HG03439 (cell line): ENCODE measurements around the gene PIGK.

ENCODE experiments used
- ATAC-seq: cut with Tn5 transposase; IDR thresholded peaks from one replicate; pipeline ENCODE4 v1.9.1; 2021; ENCODE audit warnings: mild to moderate bottlenecking, moderate library complexity; ENCODE audit not compliant: unreplicated experiment

Gene PIGK

DNA sequence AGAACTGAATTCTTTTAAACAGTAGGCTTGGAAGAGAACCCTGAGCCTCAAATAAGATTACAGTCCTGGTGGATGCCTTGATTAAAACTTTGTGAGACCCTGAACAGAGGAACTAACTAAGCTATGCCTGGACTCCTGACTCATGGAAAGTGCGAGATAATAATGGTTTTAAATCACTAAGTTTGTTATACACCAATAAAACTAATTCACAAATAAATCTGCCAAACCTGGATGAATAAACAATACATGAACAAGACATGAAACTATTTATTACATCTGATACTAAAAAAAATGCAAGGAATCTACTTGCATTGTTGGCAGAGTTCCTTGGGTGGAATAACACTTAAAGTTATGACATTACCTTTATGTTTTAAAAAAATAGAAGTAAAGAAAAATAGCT lies 118.4 kb downstream of the PIGK start:
- ATAC-seq: no peak

DNA sequence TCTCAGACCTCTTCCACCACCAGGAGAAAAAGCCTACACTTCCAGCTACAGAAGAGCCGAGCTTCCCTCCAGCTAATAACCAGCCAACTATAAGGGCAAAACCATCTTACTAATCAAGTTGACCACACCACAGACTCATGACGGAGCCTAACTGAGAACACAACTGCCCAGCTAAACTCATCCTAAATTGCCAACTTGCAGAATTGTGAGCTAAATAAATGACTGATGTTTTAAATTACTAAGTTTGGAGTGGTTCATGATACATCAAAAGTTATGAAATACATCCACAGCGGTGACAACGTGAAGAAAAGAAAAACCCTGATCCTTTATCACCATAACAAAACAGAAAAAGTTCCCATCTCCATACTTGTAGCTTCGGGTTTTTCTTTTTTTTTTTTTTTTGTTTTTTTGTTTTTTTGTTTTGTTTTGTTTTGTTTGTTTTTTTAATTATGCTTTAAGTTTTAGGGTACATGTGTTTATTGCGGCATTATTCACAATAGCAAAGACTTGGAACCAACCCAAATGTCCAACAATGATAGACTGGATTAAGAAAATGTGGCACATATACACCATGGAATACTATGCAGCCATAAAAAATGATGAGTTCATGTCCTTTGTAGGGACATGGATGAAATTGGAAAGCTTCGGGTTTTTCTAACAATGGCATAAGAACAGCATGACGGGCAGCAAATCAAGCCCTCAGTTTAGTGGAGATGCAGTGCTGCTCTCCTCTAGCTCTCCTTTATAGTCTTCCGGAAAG lies 122.6 kb downstream of the PIGK start:
- no peak for ATAC-seq

DNA sequence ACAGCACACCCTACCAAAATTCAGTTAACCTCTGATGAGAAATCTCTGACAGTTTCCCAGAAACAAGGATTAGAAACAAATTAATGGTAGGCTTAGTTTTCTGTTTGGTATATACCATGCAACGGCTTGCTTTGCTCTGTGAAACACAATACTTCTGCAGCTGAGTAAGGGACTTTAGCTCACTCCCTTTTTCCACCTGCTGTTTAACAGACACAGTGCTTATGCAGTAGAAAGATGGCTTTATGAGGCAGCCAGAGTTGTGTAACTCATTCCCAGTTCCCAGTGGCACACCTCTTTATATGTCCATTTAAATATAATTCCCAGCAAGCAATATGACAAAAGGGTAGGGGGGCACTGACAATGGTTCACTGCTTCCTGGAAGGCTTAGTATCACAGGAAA lies 124.0 kb downstream of the PIGK start:
- no peak for ATAC-seq

DNA sequence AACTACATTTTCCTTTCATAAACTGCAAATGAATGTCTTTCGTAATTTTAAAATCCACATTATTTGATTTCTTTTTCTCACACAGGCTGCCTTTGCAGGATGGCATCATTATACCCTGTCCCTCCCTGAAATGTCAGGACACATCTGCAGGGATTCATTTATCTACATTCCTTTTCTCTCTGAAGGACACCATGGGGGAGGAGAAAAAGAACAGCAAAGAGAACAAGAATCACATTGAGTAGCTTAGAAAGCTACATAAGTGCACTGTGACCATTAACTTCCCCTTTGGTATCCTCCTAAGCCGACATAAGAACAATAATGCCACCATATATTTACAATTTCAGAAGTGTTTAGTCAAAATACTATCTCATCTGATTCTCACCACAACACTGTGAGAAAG lies 129.5 kb downstream of the PIGK start:
- no peak for ATAC-seq

DNA sequence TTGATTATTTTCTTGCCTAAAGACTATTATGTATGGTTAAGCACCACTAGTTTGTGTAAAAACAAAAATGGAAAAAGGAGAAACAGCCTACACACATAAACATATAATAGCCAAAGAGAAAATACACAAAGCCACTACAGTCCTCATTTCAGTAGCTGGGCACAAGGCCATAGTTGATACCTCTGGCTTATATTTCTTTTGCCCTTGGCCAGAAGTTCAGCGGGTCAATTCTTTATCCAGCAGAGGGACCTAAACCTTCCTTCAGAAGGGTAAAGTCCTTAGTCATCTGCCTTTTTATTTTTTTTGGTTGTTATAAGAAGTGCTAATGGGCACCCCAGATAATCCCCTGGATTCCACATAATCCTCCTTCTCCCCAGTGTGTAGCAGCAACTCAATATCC lies 134.1 kb downstream of the PIGK start:
- ATAC-seq: no peak

DNA sequence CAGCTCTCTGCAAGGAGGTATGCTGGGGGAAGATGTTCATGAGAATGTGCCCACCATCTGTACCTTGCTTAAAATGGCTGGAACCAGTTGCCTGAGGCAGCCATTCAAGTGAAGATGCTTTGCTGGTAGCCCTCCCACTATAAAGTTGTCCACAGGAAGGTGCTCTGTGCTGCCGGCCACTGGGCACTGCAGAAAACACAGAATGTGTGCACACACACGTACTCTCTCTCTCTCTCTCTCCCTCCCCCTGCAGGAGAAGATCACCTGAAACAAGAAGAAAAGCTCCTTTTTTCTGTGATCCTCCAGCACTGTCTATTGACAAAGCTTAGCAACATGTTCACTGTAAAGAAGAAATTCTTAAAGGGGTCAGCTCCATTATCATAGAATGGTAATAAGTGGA lies 134.8 kb downstream of the PIGK start:
- no peak for ATAC-seq

DNA sequence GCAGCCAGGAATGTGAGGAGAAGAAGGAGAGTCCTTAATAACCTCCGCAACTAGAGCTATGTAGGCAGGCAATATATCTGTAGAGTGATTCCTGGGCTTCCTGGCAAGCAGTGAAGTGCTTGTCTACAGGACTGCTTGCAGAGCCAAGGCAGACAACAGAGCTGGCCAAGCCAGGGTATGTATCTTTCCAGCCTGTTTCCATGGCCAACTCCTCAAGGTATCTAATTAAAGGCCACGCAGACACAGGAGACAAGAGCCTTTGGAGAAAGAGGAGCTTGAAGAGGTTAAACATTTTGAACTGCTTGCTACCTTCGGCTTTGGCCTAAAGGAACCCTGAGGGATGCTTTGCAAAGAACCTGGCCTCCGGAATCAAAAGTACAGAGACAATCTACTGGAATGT lies 137.4 kb downstream of the PIGK start:
- no peak for ATAC-seq

DNA sequence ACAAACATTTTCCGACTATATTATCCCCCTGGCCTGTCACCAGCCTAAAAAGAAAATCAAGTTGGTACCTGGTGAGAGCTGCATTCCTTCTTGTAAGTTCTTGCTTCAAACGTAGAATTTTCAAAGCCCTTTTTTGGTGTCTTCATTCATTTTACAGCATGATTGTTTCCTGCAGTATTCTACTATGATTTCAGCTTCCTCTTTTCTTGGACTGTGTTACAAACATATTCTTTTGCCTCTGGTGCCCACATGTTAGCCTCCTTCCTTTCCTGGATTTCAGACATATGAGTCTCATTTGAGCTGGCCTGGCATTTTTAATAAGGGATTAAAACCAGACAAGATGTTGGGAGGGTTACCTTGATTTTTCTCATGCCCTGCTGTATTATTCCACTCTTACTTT lies 142.5 kb downstream of the PIGK start:
- no peak for ATAC-seq

DNA sequence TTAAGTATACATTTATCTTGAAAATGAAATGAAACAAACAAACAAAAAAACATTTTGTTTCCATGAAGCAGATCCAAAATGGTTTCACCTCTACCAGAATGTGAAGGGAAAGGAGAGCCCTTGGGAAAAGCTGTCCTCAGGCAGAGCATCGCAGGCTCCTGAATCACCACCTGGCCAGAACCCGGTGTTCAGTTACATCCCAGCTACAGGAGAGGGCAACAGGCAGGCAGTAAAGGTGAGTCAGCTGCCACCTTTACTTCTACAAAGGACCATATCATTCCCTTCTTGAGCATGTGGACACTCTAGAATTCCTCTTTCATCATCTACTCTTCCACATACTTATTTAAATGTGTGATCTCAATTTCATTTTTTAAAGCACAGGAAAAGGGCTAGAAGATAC lies 151.2 kb downstream of the PIGK start:
- ATAC-seq: no peak

DNA sequence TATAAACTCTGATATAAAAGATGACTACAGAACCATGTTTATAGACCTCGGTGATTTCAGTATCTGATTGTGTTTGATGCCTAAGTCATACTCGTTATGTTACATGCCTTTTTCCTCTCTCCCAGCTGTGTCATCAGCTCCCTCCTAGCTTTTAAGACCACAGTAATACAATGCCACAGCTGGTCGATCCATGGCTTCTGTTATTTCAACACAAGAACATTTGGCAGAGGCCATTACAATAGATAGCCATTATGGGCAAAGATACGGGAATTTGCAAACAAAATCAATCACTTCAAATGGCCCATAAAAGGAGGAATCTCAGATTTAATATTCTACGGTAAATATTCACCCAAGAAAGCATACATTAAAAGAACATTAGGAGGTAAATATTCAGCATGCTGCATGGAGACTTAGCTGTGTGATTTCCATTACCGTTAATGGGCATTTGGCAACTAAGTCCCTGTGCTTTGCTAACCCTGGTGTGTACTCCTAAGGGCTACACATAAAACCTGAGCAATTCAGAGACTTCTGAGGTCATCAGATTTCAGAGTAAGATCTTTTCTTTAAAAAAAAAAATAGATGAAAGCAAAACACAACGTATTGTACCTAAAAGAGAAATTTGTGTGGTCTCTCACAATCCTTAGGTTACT lies 153.4 kb downstream of the PIGK start:
- no peak for ATAC-seq

DNA sequence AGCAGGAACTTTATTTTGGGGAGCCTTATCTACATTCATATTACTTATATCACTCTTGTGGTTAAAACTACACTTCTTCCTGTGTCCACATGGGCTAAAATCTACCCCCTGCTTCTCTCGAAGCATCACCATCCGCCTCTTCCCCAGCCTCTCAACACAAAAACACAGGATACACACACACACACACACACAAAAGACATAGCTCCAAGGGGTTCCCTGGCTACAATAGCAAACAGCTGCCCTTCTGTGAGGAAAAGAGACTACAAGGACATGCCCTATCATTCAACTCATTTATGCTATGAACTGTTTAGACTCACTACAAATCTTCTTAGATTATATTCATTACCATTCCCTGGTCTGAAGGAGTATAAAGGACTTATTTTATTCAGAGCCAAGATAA lies 155.0 kb downstream of the PIGK start:
- ATAC-seq: no peak

DNA sequence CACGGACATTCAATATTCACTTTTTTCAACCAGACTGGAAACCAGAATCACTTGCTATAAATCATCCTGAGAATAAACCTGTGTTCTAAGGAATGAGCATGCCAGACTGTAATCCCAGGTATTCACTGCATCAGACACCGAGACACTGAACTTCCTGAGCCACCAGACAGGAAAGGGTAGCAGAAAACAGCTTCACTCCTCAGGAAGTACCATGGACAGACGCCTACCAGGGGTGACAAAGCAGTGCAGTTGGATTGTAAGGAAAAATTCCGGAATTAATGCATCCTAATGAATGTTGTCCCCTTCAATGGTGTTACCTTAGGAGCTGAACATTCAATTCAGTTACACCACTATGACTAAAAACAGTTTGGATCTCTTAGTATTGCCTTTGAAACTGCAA lies 156.1 kb downstream of the PIGK start:
- ATAC-seq: no peak

DNA sequence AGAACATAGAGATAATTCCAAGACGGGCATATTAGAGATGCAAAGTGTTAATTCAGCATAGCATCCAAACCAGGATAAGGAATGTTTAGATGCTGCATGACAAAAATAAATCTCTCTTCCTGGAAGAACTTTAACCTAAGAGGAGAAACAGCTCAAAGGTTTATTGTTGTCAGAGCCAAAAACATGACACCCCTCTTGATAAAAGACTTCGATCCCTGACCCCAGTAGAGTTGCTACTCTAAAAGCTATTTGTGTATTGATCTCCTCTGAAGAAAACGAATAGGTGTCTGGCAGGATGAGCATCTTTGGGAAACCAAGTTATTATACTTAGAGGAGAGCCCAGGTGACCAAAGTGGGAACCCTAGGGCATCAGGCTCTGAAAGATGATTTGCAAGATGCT lies 158.1 kb downstream of the PIGK start:
- ATAC-seq: no peak

DNA sequence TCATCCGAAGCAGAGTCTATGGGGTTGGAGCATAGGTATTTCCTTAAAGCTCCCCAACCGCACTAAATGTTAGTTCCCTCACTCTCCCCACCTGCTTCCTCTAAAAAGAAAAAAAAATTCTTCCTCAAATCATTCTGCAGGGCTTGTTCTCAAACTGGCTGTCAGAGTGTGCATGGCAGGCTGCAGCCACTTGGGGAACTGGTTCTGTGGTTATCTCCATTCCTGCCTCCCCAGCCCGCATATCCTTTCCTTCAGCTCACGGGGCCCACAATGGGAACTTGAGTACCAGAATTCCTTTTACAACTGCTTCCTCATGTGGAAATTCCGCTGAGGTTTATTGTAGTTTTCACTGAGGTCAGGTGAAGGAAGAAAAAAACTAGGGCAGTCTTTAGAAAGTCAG lies 159.2 kb downstream of the PIGK start:
- ATAC-seq: no peak

DNA sequence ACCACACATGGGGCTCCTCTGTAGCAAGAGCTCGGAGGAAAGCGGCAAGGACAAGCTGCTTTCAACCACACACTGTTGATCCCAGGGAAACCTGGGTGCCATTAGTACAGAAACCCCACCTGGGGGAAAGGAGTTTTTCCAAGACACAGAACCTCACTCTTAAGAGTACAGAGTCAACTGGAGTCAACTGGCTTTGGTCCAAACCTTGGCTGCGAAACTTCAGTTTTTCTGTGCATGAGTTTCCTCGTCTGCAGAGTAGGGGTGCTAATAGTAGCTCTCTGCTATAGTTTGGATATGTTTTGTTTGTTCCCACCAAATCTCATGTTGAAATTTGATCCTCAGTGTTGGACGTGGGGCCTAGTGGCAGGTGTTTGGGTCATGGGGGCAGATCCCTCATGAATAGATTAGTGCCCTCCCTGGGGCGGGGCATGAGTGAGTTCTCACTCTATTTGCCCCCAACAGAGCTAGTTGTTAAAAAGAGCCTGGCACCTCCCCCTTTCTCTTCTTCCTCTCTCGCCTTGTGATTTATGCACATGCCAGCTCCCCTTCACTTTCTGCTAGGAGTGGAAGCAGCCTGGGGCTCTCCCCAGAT lies 161.1 kb downstream of the PIGK start:
- ATAC-seq: no peak

DNA sequence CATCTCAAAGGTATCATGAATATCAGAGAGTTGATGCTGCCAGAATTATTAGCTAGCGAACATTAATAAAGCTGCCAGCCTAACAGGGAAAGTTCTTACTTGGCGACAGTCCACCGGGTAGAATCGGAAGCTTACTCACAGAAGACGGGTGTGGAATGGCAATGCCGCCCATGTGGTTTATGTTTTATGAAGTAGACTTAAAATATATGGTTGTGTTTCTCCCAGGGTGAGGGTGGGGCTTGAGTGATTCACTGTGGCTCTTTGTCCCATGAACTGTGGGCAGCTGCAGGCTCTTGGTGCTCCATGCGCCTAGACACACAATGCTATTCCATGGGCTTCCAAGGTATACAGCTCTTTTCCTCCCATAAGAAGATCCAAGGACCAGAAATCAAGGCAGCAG lies 162.7 kb downstream of the PIGK start:
- no peak for ATAC-seq

DNA sequence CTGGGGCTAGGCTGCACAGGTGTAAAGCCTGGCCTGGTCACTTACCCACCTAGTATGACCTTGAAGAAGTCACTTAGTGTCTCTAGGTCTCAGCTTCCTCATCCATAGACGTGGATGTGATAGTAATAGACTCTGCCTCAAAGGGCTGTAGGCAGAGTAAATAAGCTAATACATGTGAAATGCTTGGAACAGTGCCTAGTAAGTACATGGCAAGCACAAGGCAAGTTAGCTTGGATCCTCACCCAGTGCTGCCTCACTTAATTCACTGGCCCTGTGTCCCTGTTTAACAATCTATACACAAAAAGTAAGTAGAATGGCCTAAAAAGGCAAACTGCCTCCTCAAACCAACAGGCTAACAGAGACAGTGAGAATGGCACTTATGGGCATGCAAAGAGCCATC lies 167.8 kb downstream of the PIGK start:
- ATAC-seq: no peak

DNA sequence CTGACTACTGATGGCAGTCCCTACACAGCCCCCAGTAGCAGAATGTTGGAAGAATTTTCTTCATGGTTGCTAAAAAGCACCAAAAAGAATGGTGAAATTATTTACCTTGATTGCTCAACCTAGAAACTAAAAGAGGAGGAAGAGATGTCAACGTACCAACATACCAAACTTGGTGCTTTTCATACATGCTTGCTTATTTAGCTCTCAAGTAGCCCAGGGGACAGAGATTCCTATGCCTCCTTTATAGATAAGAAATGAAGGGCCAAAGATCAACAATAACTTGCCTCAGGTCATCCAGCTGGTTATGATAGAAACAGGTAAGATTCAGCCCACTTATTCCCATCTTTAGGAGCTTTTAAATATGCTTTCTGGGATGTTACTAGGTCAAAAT lies 170.6 kb downstream of the PIGK start:
- no peak for ATAC-seq

DNA sequence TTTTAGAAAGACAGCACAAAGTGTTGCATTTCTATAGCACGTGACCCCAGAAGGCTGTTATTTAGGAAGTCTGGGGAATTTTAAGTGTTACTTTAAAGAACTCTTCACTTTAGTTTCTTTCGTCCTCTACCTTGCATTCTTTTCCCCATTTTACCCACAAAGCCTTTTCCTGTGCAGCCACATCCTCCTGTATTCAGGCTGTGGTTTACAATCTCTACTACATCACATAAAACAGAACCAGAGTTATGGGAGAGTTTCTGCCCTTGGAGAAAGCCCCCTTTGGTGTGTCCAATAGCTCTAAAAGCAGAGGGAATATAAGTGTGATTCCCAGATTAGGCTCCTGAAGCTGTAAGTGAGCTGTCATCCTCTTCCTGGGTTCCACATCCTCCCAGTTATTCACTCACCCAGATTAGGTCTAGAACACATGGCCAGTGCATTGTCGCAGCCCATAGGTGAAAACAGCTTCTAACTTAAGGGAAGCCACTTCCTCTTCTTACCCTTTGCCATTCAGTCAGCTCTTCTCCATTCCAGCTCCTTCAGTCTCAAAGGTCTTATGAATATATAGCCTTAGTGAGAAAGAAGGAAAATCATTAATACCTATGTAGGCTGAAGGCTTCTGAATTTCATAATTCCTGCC lies 171.1 kb downstream of the PIGK start:
- no peak for ATAC-seq

DNA sequence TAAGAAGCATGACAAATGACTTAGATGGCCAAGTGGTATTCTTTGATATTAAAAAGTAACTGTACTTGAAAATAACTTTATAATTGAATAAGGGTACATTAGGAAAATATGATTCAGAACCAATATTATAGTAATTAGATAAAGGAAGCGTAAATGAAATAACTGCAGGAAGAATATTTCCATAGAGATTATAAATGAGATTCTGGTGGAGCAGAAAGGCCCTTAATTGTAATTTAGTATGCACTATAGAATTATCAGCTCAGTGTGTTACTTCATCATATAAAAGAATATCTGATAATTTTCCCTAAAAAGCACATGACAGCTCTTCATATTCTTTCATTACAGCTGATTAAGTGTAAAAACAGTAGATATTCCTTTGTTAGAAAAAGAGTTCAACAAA lies 171.7 kb downstream of the PIGK start:
- ATAC-seq: no peak

DNA sequence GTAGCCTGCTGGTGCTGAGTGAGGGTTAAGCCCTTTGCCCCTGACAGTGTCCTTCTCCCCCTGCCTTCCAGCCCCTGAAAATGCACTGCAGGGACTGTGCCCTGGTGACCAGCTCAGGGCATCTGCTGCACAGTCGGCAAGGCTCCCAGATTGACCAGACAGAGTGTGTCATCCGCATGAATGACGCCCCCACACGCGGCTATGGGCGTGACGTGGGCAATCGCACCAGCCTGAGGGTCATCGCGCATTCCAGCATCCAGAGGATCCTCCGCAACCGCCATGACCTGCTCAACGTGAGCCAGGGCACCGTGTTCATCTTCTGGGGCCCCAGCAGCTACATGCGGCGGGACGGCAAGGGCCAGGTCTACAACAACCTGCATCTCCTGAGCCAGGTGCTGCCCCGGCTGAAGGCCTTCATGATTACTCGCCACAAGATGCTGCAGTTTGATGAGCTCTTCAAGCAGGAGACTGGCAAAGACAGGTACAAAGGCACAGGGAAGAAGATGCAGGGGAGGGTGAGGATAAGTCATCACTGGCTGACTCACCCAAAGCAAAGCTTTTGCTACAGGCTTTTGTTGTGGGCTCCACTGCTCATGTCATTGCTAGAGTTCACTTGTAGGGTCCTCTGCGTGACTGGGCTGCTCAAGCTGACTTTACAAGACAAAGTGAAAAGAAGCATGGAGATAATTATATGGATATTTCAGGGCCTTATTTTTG lies 174.9 kb downstream of the PIGK start:
- ATAC-seq: no peak
